LNCaP clone FGC (cell line): ENCODE results near the gene VSIR.

ENCODE experiments used
- DNase-seq: peaks from one replicate; pipeline ENCODE4 v3.0.0-alpha.2; 2011; ENCODE audit warnings: low read depth
- H3K4me3 ChIP-seq: 2 replicates; pipeline ENCODE4 v1.5.1; 2011; ENCODE audit warnings: mild to moderate bottlenecking, low read depth, low read length, control low read depth
- TF ChIP-seq, protein P1 (sequence below): IDR thresholded peaks from 2 replicates; pipeline ENCODE4 v1.5.1; 2012; ENCODE audit warnings: mild to moderate bottlenecking; ENCODE audit not compliant: control insufficient read depth, insufficient read depth; ENCODE audit errors: extremely low read depth

The VSIR gene

DNA sequence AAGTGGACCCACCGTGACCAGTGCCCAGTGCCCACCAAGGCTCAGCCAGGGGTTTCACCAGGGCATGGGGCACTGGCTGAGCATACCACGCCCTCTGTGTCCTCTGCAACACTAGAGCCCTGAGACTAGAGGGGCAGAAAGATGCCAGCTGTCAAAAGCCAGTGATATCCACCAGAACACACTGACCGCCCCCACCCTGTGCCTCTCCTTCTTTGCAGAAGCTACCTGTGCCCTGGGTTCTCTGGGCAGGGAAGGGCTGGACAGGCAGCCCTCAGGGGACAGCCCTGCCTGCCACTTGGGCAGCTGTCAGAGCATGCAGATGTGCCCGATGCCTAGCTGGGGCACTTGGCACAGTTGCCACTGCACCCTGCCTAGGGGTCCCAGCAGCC, 494 bp downstream of the VSIR start:
- peak overlapping the region; percentile 40; the same call in 1 of the 2 replicates for H3K4me3 ChIP-seq
- DNase-seq = no peak
- TF ChIP-seq, protein P1, sequence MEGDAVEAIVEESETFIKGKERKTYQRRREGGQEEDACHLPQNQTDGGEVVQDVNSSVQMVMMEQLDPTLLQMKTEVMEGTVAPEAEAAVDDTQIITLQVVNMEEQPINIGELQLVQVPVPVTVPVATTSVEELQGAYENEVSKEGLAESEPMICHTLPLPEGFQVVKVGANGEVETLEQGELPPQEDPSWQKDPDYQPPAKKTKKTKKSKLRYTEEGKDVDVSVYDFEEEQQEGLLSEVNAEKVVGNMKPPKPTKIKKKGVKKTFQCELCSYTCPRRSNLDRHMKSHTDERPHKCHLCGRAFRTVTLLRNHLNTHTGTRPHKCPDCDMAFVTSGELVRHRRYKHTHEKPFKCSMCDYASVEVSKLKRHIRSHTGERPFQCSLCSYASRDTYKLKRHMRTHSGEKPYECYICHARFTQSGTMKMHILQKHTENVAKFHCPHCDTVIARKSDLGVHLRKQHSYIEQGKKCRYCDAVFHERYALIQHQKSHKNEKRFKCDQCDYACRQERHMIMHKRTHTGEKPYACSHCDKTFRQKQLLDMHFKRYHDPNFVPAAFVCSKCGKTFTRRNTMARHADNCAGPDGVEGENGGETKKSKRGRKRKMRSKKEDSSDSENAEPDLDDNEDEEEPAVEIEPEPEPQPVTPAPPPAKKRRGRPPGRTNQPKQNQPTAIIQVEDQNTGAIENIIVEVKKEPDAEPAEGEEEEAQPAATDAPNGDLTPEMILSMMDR = no peak

DNA sequence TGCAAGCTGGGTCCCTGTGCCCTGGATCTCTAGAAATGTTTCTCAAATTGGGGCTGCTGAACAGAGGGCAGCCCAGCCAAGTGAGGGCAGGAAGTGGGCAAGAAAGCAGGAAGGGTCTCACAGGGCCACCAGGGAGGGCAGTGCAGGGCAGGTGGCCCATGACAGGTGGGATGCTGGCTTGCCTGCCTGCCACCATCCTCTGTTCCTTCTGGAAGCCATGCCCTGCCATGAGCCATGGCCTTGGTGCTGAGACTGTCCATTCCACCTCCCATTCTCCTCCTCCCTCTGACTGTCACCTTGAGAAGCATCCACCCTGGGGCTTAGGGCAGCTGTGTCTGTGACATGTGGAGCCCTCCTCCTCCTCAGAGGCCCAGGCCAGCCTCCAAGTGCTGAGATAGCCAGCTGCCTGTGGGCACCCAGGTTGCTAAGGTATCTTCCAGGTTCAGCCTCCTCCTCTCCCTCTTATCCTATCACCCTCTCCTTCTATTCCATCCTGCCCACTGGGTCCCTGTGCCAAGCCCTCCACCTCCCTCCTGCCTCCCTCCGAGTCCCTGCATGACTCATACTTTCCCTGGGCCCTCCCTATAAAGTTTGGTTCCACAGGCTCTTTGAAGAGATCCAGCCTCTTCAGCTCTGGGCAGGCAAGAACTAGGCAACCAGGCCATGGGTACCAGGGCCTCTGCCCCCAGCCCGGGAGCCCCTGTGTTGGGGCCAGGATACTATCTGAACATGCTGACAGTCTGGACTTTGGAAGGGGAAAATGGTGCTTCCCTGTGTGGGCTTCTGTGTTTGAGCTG, 1.3 kb downstream of the VSIR start:
- no peak for DNase-seq
- no peak overlapping the region for H3K4me3 ChIP-seq
- TF ChIP-seq, protein P1 = no peak

DNA sequence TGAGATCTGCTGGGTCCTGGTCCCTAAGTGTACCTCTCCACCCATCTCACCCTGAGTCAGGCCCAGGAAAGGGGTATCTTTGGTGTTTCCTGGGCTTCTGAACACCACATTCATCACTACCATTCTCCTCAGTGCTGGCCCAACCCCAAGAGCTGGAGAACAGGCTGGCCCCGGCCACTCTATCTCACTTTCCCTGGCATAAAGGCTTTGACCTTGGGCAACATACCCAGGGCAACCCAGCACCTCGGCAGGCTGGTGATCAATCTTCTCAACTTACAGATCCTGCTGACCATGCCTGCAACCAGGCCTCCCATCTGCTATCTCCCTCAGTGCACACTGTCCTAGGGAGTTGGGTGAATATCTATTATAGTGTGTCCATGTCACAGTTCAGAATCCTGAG, 2.1 kb downstream of the VSIR start:
- H3K4me3 ChIP-seq = no peak overlapping the region
- DNase-seq = no peak
- TF ChIP-seq, protein P1 = no peak

DNA sequence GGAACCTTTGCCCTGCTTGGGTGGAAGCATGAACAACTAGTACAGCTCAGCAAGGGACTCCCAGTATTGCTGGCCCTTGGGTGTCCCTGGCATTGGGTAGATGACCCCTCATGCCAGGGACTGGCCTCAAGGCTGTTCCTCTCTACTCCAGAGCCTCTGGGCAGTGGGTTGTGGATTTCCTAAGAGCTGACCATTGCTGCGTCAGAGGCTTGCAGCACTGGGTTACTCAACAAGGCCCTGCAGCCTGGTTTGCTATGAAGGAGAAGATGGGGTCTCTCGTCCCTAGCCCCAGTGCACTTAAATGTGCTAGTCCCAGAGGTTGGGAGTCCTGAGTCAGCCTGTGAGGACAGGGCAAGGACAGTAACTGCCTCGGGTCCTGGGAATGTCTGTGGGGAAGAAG, 2.5 kb downstream of the VSIR start:
- H3K4me3 ChIP-seq = no peak overlapping the region

DNA sequence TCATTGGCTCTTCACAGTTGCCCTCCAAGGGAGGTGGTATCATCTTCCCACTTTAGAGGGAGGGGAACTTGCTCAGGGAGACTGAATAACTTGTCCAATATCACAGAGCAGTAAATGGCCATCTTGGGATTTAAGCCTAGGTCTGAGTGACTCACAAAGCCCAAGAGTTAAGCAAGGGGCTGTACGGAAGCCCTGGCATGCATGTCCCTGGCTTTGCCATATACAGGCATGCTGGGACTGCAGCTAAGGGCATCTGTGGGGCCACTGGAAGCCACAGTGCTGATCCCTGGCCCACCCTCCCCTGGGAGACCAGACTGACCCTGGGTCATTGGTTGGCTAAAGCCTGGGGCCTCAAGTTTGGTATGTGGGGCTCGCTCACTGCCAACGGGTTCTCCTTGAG, 3.1 kb downstream of the VSIR start:
- DNase-seq = no peak
- no peak overlapping the region for H3K4me3 ChIP-seq
- TF ChIP-seq, protein P1 = no peak

More for the DNA sequence above, 2.5 kb downstream of the VSIR start:
- no peak for DNase-seq
- TF ChIP-seq, protein P1 = no peak

DNA sequence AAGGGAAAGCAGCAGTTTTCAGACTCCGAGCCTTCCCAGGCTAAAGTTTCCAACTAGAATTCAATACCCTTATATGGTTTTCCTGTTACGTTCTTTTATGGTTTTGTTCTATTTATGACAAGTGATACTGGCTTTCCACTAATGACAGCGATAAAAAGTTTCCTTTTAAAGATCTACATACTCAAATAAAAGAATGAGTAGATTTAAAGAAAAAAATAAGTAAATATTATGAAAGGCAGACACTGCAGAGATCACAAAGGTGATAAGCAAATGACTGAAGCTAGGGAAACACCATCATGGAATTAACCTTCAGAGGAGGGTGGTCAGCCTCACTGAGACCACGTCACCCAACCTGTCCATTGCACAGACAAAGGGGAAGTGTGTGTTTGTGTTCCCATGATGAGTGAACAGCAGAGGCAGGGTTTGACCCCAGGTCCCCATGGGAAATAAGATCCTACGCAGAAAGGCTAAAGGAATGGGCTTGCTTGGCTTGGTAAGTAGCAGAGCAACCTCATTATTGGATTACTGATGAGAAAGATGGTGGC, 4.0 kb downstream of the VSIR start:
- DNase-seq = no peak
- TF ChIP-seq, protein P1 = no peak
- no peak overlapping the region for H3K4me3 ChIP-seq
